ENCODE measurements around the gene ZFP30.

DNA sequence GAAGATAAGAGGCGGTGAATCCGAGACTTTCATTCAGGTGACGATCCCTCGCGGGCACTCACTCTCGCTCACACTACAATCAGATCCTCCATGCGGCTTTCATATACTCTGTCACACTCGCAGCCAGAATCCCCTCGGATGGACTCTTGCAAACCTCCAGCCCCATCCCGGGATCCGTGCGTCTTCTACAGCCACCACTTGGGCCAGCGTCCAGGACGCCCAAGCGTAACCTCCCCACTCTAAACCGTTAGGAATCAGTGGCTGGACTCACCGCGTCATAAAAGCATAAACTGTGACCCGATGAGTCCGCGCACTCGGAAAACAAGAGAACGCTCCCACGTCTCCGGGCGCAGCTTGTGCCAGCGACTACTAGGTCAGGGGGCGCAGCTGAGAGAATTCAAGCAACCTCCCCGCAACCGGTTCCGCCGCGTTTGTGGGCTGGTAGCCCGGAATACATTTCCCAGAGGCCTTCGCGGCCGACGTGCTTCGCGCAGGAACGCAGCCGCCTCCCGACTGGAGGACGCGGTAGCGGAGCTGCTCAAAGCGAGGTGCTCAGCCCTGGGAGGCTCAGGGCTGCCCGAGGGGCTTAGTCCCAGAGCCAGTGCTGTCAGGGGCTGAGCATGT lies 36.7 kb upstream of the ZFP30 start:
- TF ChIP-seq ZNF70 (CRISPR knock-in tag; IDR thresholded peaks at IDR 0.05): peak; percentile 70; the same call in 1 of the 2 replicates
- no peak for TF ChIP-seq ZFP3 (CRISPR knock-in tag; IDR thresholded peaks at IDR 0.05)
- no peak for TF ChIP-seq ZFP30 (CRISPR knock-in tag; IDR thresholded peaks at IDR 0.05)
- no peak for TF ChIP-seq RARB (CRISPR knock-in tag; IDR thresholded peaks at IDR 0.05)
- TF ChIP-seq, protein P1, sequence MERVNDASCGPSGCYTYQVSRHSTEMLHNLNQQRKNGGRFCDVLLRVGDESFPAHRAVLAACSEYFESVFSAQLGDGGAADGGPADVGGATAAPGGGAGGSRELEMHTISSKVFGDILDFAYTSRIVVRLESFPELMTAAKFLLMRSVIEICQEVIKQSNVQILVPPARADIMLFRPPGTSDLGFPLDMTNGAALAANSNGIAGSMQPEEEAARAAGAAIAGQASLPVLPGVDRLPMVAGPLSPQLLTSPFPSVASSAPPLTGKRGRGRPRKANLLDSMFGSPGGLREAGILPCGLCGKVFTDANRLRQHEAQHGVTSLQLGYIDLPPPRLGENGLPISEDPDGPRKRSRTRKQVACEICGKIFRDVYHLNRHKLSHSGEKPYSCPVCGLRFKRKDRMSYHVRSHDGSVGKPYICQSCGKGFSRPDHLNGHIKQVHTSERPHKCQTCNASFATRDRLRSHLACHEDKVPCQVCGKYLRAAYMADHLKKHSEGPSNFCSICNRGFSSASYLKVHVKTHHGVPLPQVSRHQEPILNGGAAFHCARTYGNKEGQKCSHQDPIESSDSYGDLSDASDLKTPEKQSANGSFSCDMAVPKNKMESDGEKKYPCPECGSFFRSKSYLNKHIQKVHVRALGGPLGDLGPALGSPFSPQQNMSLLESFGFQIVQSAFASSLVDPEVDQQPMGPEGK (CRISPR knock-in tag; IDR thresholded peaks at IDR 0.05; ENCODE audit: borderline replicate concordance): no peak
- TF ChIP-seq GLIS3 (CRISPR knock-in tag; IDR thresholded peaks at IDR 0.05): no peak
- 0 out of 2 replicates have a peak, but pooled peaks have one; percentile 61 for TF ChIP-seq CSDC2 (CRISPR knock-in tag; IDR thresholded peaks at IDR 0.05)
- TF ChIP-seq, protein P2, sequence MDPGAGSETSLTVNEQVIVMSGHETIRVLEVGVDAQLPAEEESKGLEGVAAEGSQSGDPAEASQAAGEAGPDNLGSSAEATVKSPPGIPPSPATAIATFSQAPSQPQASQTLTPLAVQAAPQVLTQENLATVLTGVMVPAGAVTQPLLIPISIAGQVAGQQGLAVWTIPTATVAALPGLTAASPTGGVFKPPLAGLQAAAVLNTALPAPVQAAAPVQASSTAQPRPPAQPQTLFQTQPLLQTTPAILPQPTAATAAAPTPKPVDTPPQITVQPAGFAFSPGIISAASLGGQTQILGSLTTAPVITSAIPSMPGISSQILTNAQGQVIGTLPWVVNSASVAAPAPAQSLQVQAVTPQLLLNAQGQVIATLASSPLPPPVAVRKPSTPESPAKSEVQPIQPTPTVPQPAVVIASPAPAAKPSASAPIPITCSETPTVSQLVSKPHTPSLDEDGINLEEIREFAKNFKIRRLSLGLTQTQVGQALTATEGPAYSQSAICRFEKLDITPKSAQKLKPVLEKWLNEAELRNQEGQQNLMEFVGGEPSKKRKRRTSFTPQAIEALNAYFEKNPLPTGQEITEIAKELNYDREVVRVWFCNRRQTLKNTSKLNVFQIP (CRISPR knock-in tag; IDR thresholded peaks at IDR 0.05; ENCODE audit: borderline replicate concordance, low read depth): no peak
